Thoracic aorta (tissue), 2 donors: ENCODE results near the gene ZNF652. TPM values are rescaled to one million over a fixed set of nuclear protein-coding genes. Genes with fewer than 3 reads are reported as not detected.
A peak's percentile ranks its signal among the peaks of the same experiment; 100 is the strongest.

Experiments
- ATAC-seq: fragments of 150-250 bp; one replicate; pipeline ENCODE4 v1.8.0; 2017; ENCODE audit warnings: low read depth; ENCODE audit not compliant: insufficient number of reproducible peaks, low FRiP score
- DNase-seq: peaks from one replicate; pipeline ENCODE4 v3.0.0-alpha.2; 2020; ENCODE audit warnings: low spot score
- H3K27ac ChIP-seq, 2 donors: fragments of 200-600 bp; sonication (generic); 1 replicate in 1 of 2; 2 replicates in 1 of 2; pipeline ENCODE4 v1.5.1; 2016; ENCODE audit warnings: mild to moderate bottlenecking in 2 of 2, moderate library complexity in 2 of 2
- H3K27me3 ChIP-seq: fragments of 200-600 bp; sonication (generic); replicated peaks from 2 replicates; pipeline ENCODE4 v1.6.0; 2016; ENCODE audit warnings: mild to moderate bottlenecking; ENCODE audit not compliant: insufficient read depth
- H3K36me3 ChIP-seq: fragments of 200-600 bp; sonication (generic); one replicate; pipeline ENCODE4 v1.5.1; 2016
- H3K4me1 ChIP-seq, 2 donors: fragments of 200-600 bp; sonication (generic); 1 replicate in 1 of 2; 2 replicates in 1 of 2; pipeline versions ENCODE4 v1.5.1 to v1.6.0; 2016; ENCODE audit warnings: low read depth in 2 of 2, mild to moderate bottlenecking in 1 of 2; ENCODE audit not compliant: control insufficient read depth in 1 of 2
- H3K4me3 ChIP-seq: fragments of 200-600 bp; sonication (generic); 2 replicates; pipeline ENCODE4 v1.5.1; 2016; ENCODE audit warnings: mild to moderate bottlenecking
- H3K9me3 ChIP-seq: fragments of 200-600 bp; sonication (generic); 2 replicates; pipeline ENCODE4 v1.5.1; 2016
- total RNA-seq, 2 donors: library from RNA; depleted of rRNA; stranded (reverse); fragments of >200 nt; gene quantifications; one replicate each; pipeline versions ENCODE4 v1.1.0 to v1.2.3, GENCODE V29; 2016
- TF ChIP-seq, protein P1 (sequence below): fragments of 200-600 bp; sonication (generic); IDR thresholded peaks from one replicate; pipeline ENCODE4 v1.5.1; 2019; ENCODE audit warnings: antibody characterized with exemption

ZNF652 gene
- total RNA-seq, 2 donors from 2014 or later, result 36.1 to 40.0 TPM

GRCh38 chr17:49294122-49294521 lies 67.9 kb downstream of the ZNF652 start:
- no peaks in the 10 kb centered on the region for H3K27me3 ChIP-seq
- H3K36me3 ChIP-seq, result peaks cover 12% of the 10 kb centered on the region
- no peak overlapping the region for H3K27ac ChIP-seq
- no peak for DNase-seq
- TF ChIP-seq, protein P1, sequence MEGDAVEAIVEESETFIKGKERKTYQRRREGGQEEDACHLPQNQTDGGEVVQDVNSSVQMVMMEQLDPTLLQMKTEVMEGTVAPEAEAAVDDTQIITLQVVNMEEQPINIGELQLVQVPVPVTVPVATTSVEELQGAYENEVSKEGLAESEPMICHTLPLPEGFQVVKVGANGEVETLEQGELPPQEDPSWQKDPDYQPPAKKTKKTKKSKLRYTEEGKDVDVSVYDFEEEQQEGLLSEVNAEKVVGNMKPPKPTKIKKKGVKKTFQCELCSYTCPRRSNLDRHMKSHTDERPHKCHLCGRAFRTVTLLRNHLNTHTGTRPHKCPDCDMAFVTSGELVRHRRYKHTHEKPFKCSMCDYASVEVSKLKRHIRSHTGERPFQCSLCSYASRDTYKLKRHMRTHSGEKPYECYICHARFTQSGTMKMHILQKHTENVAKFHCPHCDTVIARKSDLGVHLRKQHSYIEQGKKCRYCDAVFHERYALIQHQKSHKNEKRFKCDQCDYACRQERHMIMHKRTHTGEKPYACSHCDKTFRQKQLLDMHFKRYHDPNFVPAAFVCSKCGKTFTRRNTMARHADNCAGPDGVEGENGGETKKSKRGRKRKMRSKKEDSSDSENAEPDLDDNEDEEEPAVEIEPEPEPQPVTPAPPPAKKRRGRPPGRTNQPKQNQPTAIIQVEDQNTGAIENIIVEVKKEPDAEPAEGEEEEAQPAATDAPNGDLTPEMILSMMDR, result no peak
- H3K4me3 ChIP-seq, result no peak overlapping the region
- H3K4me1 ChIP-seq, result no peaks in the 10 kb centered on the region
- H3K9me3 ChIP-seq, result no peaks in the 10 kb centered on the region
- ATAC-seq, result no peak

DNA sequence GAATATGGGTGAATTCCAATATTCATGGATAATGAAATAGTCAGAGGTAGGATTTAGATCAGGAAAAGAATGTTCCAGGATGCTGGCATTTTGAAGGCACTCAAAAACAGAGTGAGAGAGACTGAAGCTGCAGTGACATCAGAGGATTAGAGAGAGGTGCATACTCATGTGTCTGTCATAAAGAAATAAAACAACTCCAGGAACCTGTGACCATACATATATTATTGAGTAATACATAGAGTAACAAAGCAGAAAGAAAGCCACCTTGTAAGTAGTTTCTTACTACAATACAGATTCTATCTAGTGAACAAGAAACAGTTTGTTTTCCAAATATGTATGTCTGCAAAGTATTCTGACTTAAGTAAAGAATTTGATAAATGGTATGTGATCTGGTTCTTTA lies 69.1 kb downstream of the ZNF652 start:
- H3K36me3 ChIP-seq, result peaks cover 2% of the 10 kb centered on the region
- ATAC-seq (no peak), DNase-seq (no peak)
- H3K27me3 ChIP-seq, result no peaks in the 10 kb centered on the region
- no peaks in the 10 kb centered on the region for H3K9me3 ChIP-seq
- no peak overlapping the region for H3K4me3 ChIP-seq
- H3K27ac ChIP-seq, result no peak overlapping the region
- TF ChIP-seq, protein P1, result no peak
- H3K4me1 ChIP-seq, result no peaks in the 10 kb centered on the region

GRCh38 chr17:49291929-49292328 lies 70.1 kb downstream of the ZNF652 start:
- no peaks in the 10 kb centered on the region for H3K27me3 ChIP-seq
- H3K4me1 ChIP-seq, result no peaks in the 10 kb centered on the region
- H3K27ac ChIP-seq, result no peak overlapping the region
- DNase-seq, result no peak
- TF ChIP-seq, protein P1, result no peak
- no peak overlapping the region for H3K4me3 ChIP-seq
- no peaks in the 10 kb centered on the region for H3K36me3 ChIP-seq
- no peak for ATAC-seq
- no peaks in the 10 kb centered on the region for H3K9me3 ChIP-seq

DNA sequence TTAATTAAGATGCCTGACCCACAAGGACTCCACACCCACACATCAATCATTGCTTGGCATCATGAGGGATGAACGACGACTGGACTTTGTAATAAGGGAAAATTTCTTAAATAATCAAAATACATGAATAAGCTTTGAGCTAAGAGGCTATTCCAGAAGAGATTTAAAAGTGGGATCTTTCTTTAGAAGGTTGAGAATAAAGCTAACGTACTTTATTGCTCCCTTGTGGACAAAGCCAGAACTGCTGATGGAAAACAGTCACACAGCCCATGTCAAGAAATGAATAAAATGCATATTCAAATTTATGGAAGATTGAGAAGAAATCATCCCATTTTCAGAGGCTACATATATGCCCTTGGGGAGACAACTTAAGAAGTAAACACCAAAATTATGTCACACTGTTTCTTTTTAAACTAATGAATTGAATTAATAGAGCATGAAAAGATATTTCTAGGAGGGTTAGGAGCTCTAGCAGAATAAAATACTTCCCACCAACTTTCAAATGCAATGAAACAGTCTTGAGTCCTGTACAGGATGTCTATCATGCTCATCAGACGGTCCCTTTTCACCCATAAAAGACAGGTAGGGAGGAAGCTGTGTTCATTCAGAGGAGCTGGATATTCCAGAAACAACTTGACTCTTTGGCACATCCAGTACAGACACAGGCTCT lies 71.2 kb downstream of the ZNF652 start:
- Histone ChIP-seq H3K9me3 (no peaks in the 10 kb centered on the region), H3K4me1 (no peaks in the 10 kb centered on the region), H3K4me3 (no peak overlapping the region), H3K27ac (no peak overlapping the region), H3K27me3 (no peaks in the 10 kb centered on the region), H3K36me3 (no peaks in the 10 kb centered on the region)
- no peak for DNase-seq
- no peak for ATAC-seq
- TF ChIP-seq, protein P1, result peak; percentile 60

DNA sequence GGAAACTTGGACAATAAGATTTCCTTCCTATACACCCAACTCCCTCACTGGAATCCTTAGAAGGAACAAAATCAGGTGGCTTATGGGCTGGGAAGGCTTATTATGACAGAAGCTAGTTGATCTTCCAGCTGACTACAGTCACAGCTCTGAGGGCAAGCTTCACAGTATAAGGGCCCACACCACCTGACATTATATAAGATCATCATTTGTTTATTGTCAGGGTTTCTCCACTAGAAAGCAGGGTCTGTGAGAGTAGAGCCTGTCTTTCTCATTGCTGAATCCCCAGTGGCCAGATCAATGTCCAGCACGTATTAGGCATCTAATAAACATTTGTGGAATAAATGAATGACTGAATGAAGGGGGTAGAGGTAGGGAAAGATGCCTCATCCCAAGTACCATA lies 73.7 kb downstream of the ZNF652 start:
- Histone ChIP-seq H3K9me3 (no peaks in the 10 kb centered on the region), H3K27me3 (no peaks in the 10 kb centered on the region), H3K4me1 (no peaks in the 10 kb centered on the region), H3K27ac (no peak overlapping the region), H3K4me3 (no peak overlapping the region), H3K36me3 (no peaks in the 10 kb centered on the region)
- TF ChIP-seq, protein P1, result no peak
- DNase-seq, result no peak
- no peak for ATAC-seq
